ENCODE results near the gene CCHCR1.
"Not testable (repeated sequence)": the region's sequence is repeated elsewhere in the genome, so short reads cannot be mapped to it uniquely, and the experiment has no call there.

Gene CCHCR1

GRCh38 chr6:31183287-31183686 lies 25.7 kb upstream of the CCHCR1 start:
- not testable (repeated sequence) for DNase-seq

- DNase-seq = no peak
Measured at GRCh38 chr6:31180500-31180899, 22.9 kb upstream of the CCHCR1 start.

GRCh38 chr6:31179896-31180295 lies 22.3 kb upstream of the CCHCR1 start:
- no peak for DNase-seq

- DNase-seq = no peak
Measured at GRCh38 chr6:31179042-31179386, 21.4 kb upstream of the CCHCR1 start.

GRCh38 chr6:31178143-31179041 lies 20.8 kb upstream of the CCHCR1 start:
- DNase-seq = no peak

- DNase-seq = no peak
Measured at GRCh38 chr6:31175971-31176370, 18.4 kb upstream of the CCHCR1 start.

GRCh38 chr6:31174378-31174777 lies 16.8 kb upstream of the CCHCR1 start:
- no peak for DNase-seq

- DNase-seq = no peak
Measured at GRCh38 chr6:31173406-31173805, 15.8 kb upstream of the CCHCR1 start.

GRCh38 chr6:31172973-31173384 lies 15.4 kb upstream of the CCHCR1 start:
- no peak for DNase-seq

GRCh38 chr6:31171931-31172905 lies 14.6 kb upstream of the CCHCR1 start:
- no peak for DNase-seq

GRCh38 chr6:31170987-31171671 lies 13.5 kb upstream of the CCHCR1 start:
- no peak for DNase-seq

GRCh38 chr6:31170600-31170881 lies 12.9 kb upstream of the CCHCR1 start, which contains the start of gene POU5F1:
POU5F1 (minus strand) TSS chr6:31170682; CDS start chr6:31170620, 62 bp downstream.
- DNase-seq = no peak

- DNase-seq = not testable (repeated sequence)
Measured at GRCh38 chr6:31169858-31170599, 12.4 kb upstream of the CCHCR1 start.

- no peak for DNase-seq
Measured at GRCh38 chr6:31169123-31169857, 11.7 kb upstream of the CCHCR1 start.

GRCh38 chr6:31168606-31169005 lies 11.0 kb upstream of the CCHCR1 start:
- DNase-seq = no peak

GRCh38 chr6:31165986-31166385 lies 8.4 kb upstream of the CCHCR1 start:
- no peak for DNase-seq

GRCh38 chr6:31165064-31165832 lies 7.6 kb upstream of the CCHCR1 start:
- not testable (repeated sequence) for DNase-seq

GRCh38 chr6:31164475-31165063 lies 7.0 kb upstream of the CCHCR1 start:
- not testable (repeated sequence) for DNase-seq

- no peak for DNase-seq
Measured at GRCh38 chr6:31163922-31164321, 6.3 kb upstream of the CCHCR1 start.

GRCh38 chr6:31162463-31163165 lies 5.0 kb upstream of the CCHCR1 start:
- no peak for DNase-seq

Data from NCI-H1105 (cell line).